GM23338 (cell line): ENCODE data around the gene DCBLD1. TPM values are rescaled to one million over a fixed set of nuclear protein-coding genes. Genes with fewer than 3 reads are reported as not detected.

Experiments
- ATAC-seq: fragments of 200-7000 bp; cut with Tn5 transposase; 3 replicates; pipeline ENCODE4 v1.9.1; 2020
- DNase-seq: peaks from one replicate; pipeline ENCODE4 v3.0.0-alpha.2; 2015; ENCODE audit warnings: low spot score
- H2AFZ ChIP-seq: fragments of 200-600 bp; sonication (generic); 2 replicates; pipeline ENCODE4 v1.8.0; 2016; ENCODE audit warnings: antibody characterized with exemption, mild to moderate bottlenecking, moderate library complexity
- H3F3A ChIP-seq: fragments of 200-600 bp; sonication (generic); replicated peaks from 2 replicates; pipeline ENCODE4 v1.8.0; 2017; ENCODE audit warnings: antibody characterized with exemption, mixed run types, low read depth
- H3K27ac ChIP-seq: fragments of 200-600 bp; sonication (generic); 2 replicates; pipeline ENCODE4 v1.6.1; 2016; ENCODE audit warnings: low read depth
- H3K27me3 ChIP-seq: fragments of 200-600 bp; sonication (generic); 2 replicates; pipeline ENCODE4 v1.8.0; 2016; ENCODE audit warnings: mild to moderate bottlenecking, mixed run types, moderate library complexity; ENCODE audit not compliant: insufficient read depth
- H3K36me3 ChIP-seq: fragments of 200-600 bp; sonication (generic); 2 replicates; pipeline ENCODE4 v1.8.0; 2016; ENCODE audit warnings: mild to moderate bottlenecking; ENCODE audit not compliant: insufficient read depth
- H3K4me1 ChIP-seq: fragments of 200-600 bp; sonication (generic); 2 replicates; pipeline ENCODE4 v1.8.0; 2016; ENCODE audit warnings: mild to moderate bottlenecking, moderate library complexity; ENCODE audit not compliant: insufficient read depth
- H3K4me2 ChIP-seq: fragments of 200-600 bp; sonication (generic); 2 replicates; pipeline ENCODE4 v1.7.1; 2017; ENCODE audit warnings: mixed run types
- H3K4me3 ChIP-seq: fragments of 200-600 bp; sonication (generic); 2 replicates; pipeline ENCODE4 v1.6.1; 2016; ENCODE audit warnings: mixed run types
- H3K79me2 ChIP-seq: fragments of 200-600 bp; sonication (generic); replicated peaks from 2 replicates; pipeline ENCODE4 v1.8.0; 2017; ENCODE audit warnings: mild to moderate bottlenecking; ENCODE audit not compliant: insufficient read depth
- H3K9me2 ChIP-seq: fragments of 200-600 bp; sonication (generic); 2 replicates; pipeline ENCODE4 v1.8.0; 2017; ENCODE audit not compliant: insufficient read depth
- H4K20me1 ChIP-seq: fragments of 200-600 bp; sonication (generic); replicated peaks from 2 replicates; pipeline ENCODE4 v1.8.0; 2017; ENCODE audit warnings: mild to moderate bottlenecking; ENCODE audit not compliant: insufficient read depth
- H3K27ac Mint-ChIP-seq: 2 replicates; pipeline ENCODE4 v1.8.0; 2020; ENCODE audit warnings: inconsistent platforms, mild to moderate bottlenecking, moderate library complexity, mixed read lengths
- H3K27me3 Mint-ChIP-seq: 3 replicates; pipeline ENCODE4 v1.8.0; 2022; ENCODE audit warnings: low read depth, mild to moderate bottlenecking, moderate library complexity, mixed read lengths, inconsistent platforms; ENCODE audit not compliant: insufficient read depth, poor library complexity
- H3K36me3 Mint-ChIP-seq: 3 replicates; pipeline ENCODE4 v1.8.0; 2021; ENCODE audit warnings: low read depth, mild to moderate bottlenecking, inconsistent platforms, moderate library complexity, mixed read lengths
- H3K4me1 Mint-ChIP-seq: 3 replicates; pipeline ENCODE4 v1.8.0; 2020; ENCODE audit warnings: mild to moderate bottlenecking, inconsistent platforms, mixed read lengths
- H3K4me3 Mint-ChIP-seq: 3 replicates; pipeline ENCODE4 v1.8.0; 2021; ENCODE audit warnings: moderate library complexity, mild to moderate bottlenecking, inconsistent platforms, mixed read lengths
- H3K9me3 Mint-ChIP-seq: 3 replicates; pipeline ENCODE4 v1.8.0; 2020; ENCODE audit warnings: moderate library complexity, mild to moderate bottlenecking, inconsistent platforms, mixed read lengths
- CREB1 ChIP-seq: fragments of 250-450 bp; sonication (Bioruptor Pico); IDR thresholded peaks from 2 replicates; pipeline ENCODE4 v1.5.0; 2020; ENCODE audit warnings: low read depth, mild to moderate bottlenecking, moderate library complexity
- ETS1 ChIP-seq: IDR thresholded peaks from 2 replicates; pipeline ENCODE4 v1.6.1; 2016; ENCODE audit warnings: antibody characterized with exemption
- EZH2 ChIP-seq: fragments of 200-600 bp; sonication (generic); IDR thresholded peaks from one replicate; pipeline ENCODE4 v1.8.0; 2017; ENCODE audit warnings: antibody characterized with exemption, mild to moderate bottlenecking, low read depth; ENCODE audit not compliant: unreplicated experiment
- EZH2phosphoT487 ChIP-seq: fragments of 200-600 bp; sonication (generic); IDR thresholded peaks from one replicate; pipeline ENCODE4 v1.8.1; 2018; ENCODE audit warnings: antibody characterized with exemption; ENCODE audit not compliant: unreplicated experiment
- JUNB ChIP-seq: IDR thresholded peaks from one replicate; pipeline ENCODE4 v1.6.1; 2016; ENCODE audit warnings: antibody characterized with exemption; ENCODE audit not compliant: unreplicated experiment
- NANOG ChIP-seq: IDR thresholded peaks from 2 replicates; pipeline ENCODE4 v1.6.1; 2016; ENCODE audit warnings: antibody characterized with exemption, borderline replicate concordance
- POLR2AphosphoS5 ChIP-seq: IDR thresholded peaks from 2 replicates; pipeline ENCODE4 v1.6.1; 2016; ENCODE audit warnings: antibody characterized with exemption, low read depth
- STAT1 ChIP-seq: IDR thresholded peaks from one replicate; pipeline ENCODE4 v1.6.1; 2016; ENCODE audit warnings: antibody characterized with exemption; ENCODE audit not compliant: unreplicated experiment
- ZNF114 ChIP-seq: fragments of 250-450 bp; sonication (Bioruptor Pico); IDR thresholded peaks from 2 replicates; pipeline ENCODE4 v1.5.0; 2020; ENCODE audit warnings: mild to moderate bottlenecking, moderate library complexity
- ZNF331 ChIP-seq: fragments of 250-450 bp; sonication (Bioruptor Pico); IDR thresholded peaks from 2 replicates; pipeline ENCODE4 v1.5.0; 2020; ENCODE audit warnings: low read depth, mild to moderate bottlenecking, moderate library complexity
- ZNF462 ChIP-seq: fragments of 250-450 bp; sonication (Bioruptor Pico); IDR thresholded peaks from 2 replicates; pipeline ENCODE4 v1.5.0; 2020; ENCODE audit warnings: mild to moderate bottlenecking, moderate library complexity
- polyA plus RNA-seq: library from polyadenylated mRNA; unstranded; fragments of >200 nt; fragmentation: Nextera tagmentation; extraction: Ambion mirVana; gene quantifications from 2 replicates; pipeline ENCODE4 v1.2.1, GENCODE V29; 2016
- total RNA-seq: library from RNA; depleted of rRNA; stranded (reverse); fragments of >200 nt; shearing (Covaris generic); gene quantifications from 2 replicates; pipeline ENCODE4 v1.2.3, GENCODE V29; 2014
- TF ChIP-seq, protein P1 (sequence below): IDR thresholded peaks from one replicate; pipeline ENCODE4 v1.6.1; 2018; ENCODE audit warnings: antibody characterized with exemption; ENCODE audit not compliant: unreplicated experiment
- TF ChIP-seq, protein P2 (sequence below), 2 experiments: fragments of 200-600 bp in 1 of 2; sonication (generic) in 1 of 2; conservative IDR thresholded peaks; 2 replicates each; pipeline versions ENCODE4 v1.5.1 to v1.6.1; 2016 to 2017; ENCODE audit warnings: antibody characterized with exemption in 2 of 2, low read depth in 2 of 2, mild to moderate bottlenecking in 2 of 2, moderate library complexity in 1 of 2

Gene DCBLD1
- total and polyA plus RNA-seq, 2 experiments from 2014 or later: 4.2 to 7.6 TPM

DNA sequence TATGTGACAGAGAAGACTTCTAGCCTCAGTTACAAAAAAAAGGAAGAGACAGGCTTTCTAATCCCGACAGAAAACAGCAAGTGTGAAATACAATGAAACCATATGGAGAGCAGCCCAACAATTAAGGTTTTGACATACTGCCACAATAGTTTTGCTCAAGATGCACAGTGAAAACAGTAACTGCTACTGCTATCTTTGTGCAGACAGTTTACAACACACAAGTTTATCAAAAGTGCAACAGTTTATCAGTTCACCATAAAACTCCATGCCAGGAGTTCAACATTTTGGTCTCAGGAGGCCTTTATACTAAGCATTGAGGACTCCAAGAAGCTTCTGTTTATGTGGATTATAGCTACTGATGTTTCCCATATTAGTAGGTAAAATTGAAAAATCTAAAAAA is 82.2 kb downstream of the DCBLD1 start:
- Mint-ChIP-seq H3K27ac (no peak overlapping the region), H3K4me1 (no peaks in the 10 kb centered on the region), H3K4me3 (no peak overlapping the region), H3K27me3 (no peaks in the 10 kb centered on the region), H3K9me3 (no peaks in the 10 kb centered on the region), H3K36me3 (peaks cover 9% of the 10 kb centered on the region; the same call in 2 of the 3 replicates)
- DNase-seq: no peak
- H3K27me3 ChIP-seq: no peaks in the 10 kb centered on the region
- H3K36me3 ChIP-seq: peaks cover 23% of the 10 kb centered on the region; the same call in 1 of the 2 replicates
- H3K4me3 ChIP-seq: no peak overlapping the region
- H3F3A ChIP-seq: no peaks in the 10 kb centered on the region
- no peak overlapping the region for H3K4me2 ChIP-seq
- H4K20me1 ChIP-seq: no peaks in the 10 kb centered on the region; the same call in 1 of the 2 replicates
- no peaks in the 10 kb centered on the region for H3K9me2 ChIP-seq
- no peak for TF ChIP-seq EZH2
- no peak for TF ChIP-seq ZNF114
- no peak for TF ChIP-seq JUNB
- no peak for TF ChIP-seq STAT1
- TF ChIP-seq, protein P1, sequence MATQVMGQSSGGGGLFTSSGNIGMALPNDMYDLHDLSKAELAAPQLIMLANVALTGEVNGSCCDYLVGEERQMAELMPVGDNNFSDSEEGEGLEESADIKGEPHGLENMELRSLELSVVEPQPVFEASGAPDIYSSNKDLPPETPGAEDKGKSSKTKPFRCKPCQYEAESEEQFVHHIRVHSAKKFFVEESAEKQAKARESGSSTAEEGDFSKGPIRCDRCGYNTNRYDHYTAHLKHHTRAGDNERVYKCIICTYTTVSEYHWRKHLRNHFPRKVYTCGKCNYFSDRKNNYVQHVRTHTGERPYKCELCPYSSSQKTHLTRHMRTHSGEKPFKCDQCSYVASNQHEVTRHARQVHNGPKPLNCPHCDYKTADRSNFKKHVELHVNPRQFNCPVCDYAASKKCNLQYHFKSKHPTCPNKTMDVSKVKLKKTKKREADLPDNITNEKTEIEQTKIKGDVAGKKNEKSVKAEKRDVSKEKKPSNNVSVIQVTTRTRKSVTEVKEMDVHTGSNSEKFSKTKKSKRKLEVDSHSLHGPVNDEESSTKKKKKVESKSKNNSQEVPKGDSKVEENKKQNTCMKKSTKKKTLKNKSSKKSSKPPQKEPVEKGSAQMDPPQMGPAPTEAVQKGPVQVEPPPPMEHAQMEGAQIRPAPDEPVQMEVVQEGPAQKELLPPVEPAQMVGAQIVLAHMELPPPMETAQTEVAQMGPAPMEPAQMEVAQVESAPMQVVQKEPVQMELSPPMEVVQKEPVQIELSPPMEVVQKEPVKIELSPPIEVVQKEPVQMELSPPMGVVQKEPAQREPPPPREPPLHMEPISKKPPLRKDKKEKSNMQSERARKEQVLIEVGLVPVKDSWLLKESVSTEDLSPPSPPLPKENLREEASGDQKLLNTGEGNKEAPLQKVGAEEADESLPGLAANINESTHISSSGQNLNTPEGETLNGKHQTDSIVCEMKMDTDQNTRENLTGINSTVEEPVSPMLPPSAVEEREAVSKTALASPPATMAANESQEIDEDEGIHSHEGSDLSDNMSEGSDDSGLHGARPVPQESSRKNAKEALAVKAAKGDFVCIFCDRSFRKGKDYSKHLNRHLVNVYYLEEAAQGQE: no peak
- no peak for TF ChIP-seq EZH2phosphoT487
- no peak for TF ChIP-seq ZNF331
- TF ChIP-seq, protein P2, sequence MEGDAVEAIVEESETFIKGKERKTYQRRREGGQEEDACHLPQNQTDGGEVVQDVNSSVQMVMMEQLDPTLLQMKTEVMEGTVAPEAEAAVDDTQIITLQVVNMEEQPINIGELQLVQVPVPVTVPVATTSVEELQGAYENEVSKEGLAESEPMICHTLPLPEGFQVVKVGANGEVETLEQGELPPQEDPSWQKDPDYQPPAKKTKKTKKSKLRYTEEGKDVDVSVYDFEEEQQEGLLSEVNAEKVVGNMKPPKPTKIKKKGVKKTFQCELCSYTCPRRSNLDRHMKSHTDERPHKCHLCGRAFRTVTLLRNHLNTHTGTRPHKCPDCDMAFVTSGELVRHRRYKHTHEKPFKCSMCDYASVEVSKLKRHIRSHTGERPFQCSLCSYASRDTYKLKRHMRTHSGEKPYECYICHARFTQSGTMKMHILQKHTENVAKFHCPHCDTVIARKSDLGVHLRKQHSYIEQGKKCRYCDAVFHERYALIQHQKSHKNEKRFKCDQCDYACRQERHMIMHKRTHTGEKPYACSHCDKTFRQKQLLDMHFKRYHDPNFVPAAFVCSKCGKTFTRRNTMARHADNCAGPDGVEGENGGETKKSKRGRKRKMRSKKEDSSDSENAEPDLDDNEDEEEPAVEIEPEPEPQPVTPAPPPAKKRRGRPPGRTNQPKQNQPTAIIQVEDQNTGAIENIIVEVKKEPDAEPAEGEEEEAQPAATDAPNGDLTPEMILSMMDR (conservative IDR thresholded peaks at IDR 0.05; ENCODE audit: low read depth in 2 of 2): no peak
- TF ChIP-seq ETS1: no peak
- TF ChIP-seq ZNF462 (CRISPR knock-in tag): no peak
- TF ChIP-seq NANOG: no peak
- no peak for TF ChIP-seq POLR2AphosphoS5
- no peak for TF ChIP-seq CREB1 (CRISPR knock-in tag)
- no peak overlapping the region for H3K27ac ChIP-seq
- H2AFZ ChIP-seq: no peak overlapping the region
- no peak for ATAC-seq
- no peaks in the 10 kb centered on the region for H3K4me1 ChIP-seq
- H3K79me2 ChIP-seq: no peaks in the 10 kb centered on the region
